ENCODE data around the gene NUDT2. TPM values are rescaled to one million over a fixed set of nuclear protein-coding genes. Genes with fewer than 3 reads are reported as not detected.
A peak's percentile ranks its signal among the peaks of the same experiment; 100 is the strongest.

The NUDT2 gene
- total and polyA plus RNA-seq, 2 donors (not counting 1 experiment from before 2014, with no cell fraction given) = 12.2 to 20.4 TPM

DNA sequence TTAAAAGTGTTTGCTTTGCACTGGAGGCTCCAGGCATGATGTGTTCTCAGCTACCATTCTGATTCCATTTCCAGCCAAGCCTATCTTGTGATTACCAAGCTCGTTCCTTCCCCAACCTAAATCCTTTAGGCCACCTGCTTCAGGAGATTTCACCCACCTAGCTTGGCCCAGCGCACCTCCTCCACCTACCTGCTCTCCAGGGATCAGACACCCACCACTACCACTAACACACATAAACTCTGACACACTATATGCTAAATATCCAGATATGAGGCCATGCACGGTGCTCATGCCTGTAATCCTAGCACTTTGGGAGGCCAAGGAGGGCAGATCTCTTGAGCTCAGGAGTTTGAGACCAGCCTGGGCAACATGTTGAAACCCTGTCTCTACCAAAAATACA is 45.0 kb downstream of the NUDT2 start:
- Histone ChIP-seq H3K27me3 (replicated peaks in 1 of 4; ENCODE audit: control extremely low read depth in 1 of 4, control insufficient read depth in 3 of 4, insufficient read depth in 4 of 4, low read length in 3 of 4) (no peaks in the 10 kb centered on the region), H3K4me2 (replicated peaks; ENCODE audit: low read depth, low read length, poor library complexity, severe bottlenecking) (no peak overlapping the region), H3K9me3 (ENCODE audit: control extremely low read depth in 1 of 3, control insufficient read depth in 2 of 3, insufficient read depth in 1 of 3, low read length in 2 of 3) (peaks cover 0 to 22% (median 0%) of the 10 kb centered on the region in 3 donors), H3K4me1 (ENCODE audit: control insufficient read depth in 2 of 2, insufficient read depth in 2 of 2, low read length in 2 of 2) (peaks cover 13 to 22% of the 10 kb centered on the region in 2 donors), H3K36me3 (replicated peaks in 1 of 2; ENCODE audit: control extremely low read depth in 1 of 2, control insufficient read depth in 1 of 2, extremely low read depth in 1 of 2, insufficient read depth in 2 of 2, low read length in 1 of 2) (no peaks in the 10 kb centered on the region), H4K20me1 (ENCODE audit: control insufficient read depth, insufficient read depth, low read length, poor library complexity, severe bottlenecking) (no peaks in the 10 kb centered on the region), H3K9ac (ENCODE audit: low read length) (no peak overlapping the region), H3K4me3 (ENCODE audit: control extremely low read depth in 1 of 5, extremely low read depth in 1 of 5, insufficient read depth in 1 of 5, low read depth in 2 of 5, low read length in 4 of 5) (no peak overlapping the region), H3K79me2 (ENCODE audit: control insufficient read depth, insufficient read depth, low read length) (no peaks in the 10 kb centered on the region), H2AFZ (ENCODE audit: insufficient read depth, low read depth, low read length, poor library complexity, severe bottlenecking) (no peak overlapping the region), H3K27ac (ENCODE audit: low read length in 2 of 2) (no peak overlapping the region)
- H3K4me1 Mint-ChIP-seq = peaks cover 19% of the 10 kb centered on the region
- no peak overlapping the region for H3K4me3 Mint-ChIP-seq
- intact Hi-C loops (cut with micrococcal nuclease) = loop anchor here (10.0 kb wide), 2 partner anchors 450 to 900 kb away; partner anchors contain the start of gene NOL6
- H3K27me3 Mint-ChIP-seq = no peaks in the 10 kb centered on the region
- ChIA-PET POLR2A (interaction anchor here (0.7 kb wide), 1 partner anchor 35 kb away, joined by 3 read pairs; no protein-coding TSS in a partner anchor), CTCF (interaction anchor here (0.6 to 1.3 kb wide), 4 partner anchors 30 to 129 kb away, joined by 3 to 4 read pairs (median 3); no protein-coding TSS in a partner anchor)
- no peaks in the 10 kb centered on the region for H3K9me3 Mint-ChIP-seq (ENCODE audit: insufficient read depth)
- H3K27ac Mint-ChIP-seq = no peak overlapping the region
- ATAC-seq (ENCODE audit: low read depth) (no peak), DNase-seq (no peak)
- TF ChIP-seq, protein P1, sequence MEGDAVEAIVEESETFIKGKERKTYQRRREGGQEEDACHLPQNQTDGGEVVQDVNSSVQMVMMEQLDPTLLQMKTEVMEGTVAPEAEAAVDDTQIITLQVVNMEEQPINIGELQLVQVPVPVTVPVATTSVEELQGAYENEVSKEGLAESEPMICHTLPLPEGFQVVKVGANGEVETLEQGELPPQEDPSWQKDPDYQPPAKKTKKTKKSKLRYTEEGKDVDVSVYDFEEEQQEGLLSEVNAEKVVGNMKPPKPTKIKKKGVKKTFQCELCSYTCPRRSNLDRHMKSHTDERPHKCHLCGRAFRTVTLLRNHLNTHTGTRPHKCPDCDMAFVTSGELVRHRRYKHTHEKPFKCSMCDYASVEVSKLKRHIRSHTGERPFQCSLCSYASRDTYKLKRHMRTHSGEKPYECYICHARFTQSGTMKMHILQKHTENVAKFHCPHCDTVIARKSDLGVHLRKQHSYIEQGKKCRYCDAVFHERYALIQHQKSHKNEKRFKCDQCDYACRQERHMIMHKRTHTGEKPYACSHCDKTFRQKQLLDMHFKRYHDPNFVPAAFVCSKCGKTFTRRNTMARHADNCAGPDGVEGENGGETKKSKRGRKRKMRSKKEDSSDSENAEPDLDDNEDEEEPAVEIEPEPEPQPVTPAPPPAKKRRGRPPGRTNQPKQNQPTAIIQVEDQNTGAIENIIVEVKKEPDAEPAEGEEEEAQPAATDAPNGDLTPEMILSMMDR (IDR thresholded peaks at IDR 0.05) = no peak
- no peak for TF ChIP-seq EZH2 (IDR thresholded peaks at IDR 0.05; ENCODE audit: borderline replicate concordance, insufficient read depth, low read depth, low read length, poor library complexity, severe bottlenecking)
- 79% methylated on average over 3 of the region's 3 CpGs for WGBS (ENCODE audit: insufficient coverage)

DNA sequence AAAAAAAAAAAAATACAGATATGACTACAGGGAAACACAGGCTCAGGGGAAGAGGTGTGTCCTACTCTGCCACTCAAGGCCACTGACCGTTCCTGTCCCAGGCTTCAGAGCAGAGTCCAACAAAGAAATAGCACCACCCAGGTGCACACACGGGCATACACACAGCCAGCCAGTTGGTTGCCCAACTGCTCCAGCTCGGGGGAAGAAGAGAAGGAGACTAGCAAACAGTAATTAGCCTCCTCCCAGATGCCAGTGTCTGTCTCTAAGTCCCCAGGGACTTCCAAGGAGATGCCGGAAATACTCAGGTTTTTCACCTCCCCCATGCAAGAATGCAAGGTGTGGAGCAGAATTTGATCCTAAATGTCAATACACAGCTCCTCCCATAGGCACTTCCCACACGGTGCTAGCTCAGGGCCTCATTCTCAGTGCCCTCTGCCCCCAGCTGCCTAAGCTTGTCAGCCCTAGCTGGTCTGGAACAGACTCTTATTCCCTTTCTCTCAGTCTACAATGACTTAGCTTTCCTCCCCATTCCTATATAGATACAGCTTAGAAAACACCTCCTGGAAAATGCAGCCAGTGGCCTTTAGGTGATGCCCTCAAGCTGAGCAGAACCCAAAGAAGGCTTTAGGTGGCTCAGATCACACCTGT is 45.7 kb downstream of the NUDT2 start:
- Mint-ChIP-seq H3K4me1 (peaks cover 25% of the 10 kb centered on the region), H3K9me3 (ENCODE audit: insufficient read depth) (no peaks in the 10 kb centered on the region), H3K4me3 (peak overlapping the region; percentile 98), H3K27me3 (no peaks in the 10 kb centered on the region), H3K27ac (peak overlapping the region; percentile 82)
- DNase-seq = no peak
- H3K4me1 ChIP-seq (ENCODE audit: control insufficient read depth in 2 of 2, insufficient read depth in 2 of 2, low read length in 2 of 2) = peaks cover 18 to 29% of the 10 kb centered on the region in 2 donors
- ChIA-PET POLR2A (no interaction called here), CTCF (interaction anchor here (0.5 to 5.7 kb wide), 4 partner anchors 29 to 749 kb away, joined by 3 to 72 read pairs (median 6); no protein-coding TSS in a partner anchor)
- no peak for TF ChIP-seq EZH2 (IDR thresholded peaks at IDR 0.05; ENCODE audit: borderline replicate concordance, insufficient read depth, low read depth, low read length, poor library complexity, severe bottlenecking)
- TF ChIP-seq, protein P1 (IDR thresholded peaks at IDR 0.05) = no peak
- H3K4me2 ChIP-seq (replicated peaks; ENCODE audit: low read depth, low read length, poor library complexity, severe bottlenecking) = no peak overlapping the region
- no peak overlapping the region for H3K9ac ChIP-seq (ENCODE audit: low read length)
- intact Hi-C loops (cut with micrococcal nuclease) = loop anchor here (5.0 to 10.0 kb wide), 7 partner anchors 248 to 900 kb away; partner anchors contain the start of genes ATOSB, DCAF12, NOL6 and PIGO
- H3K9me3 ChIP-seq (ENCODE audit: control extremely low read depth in 1 of 3, control insufficient read depth in 2 of 3, insufficient read depth in 1 of 3, low read length in 2 of 3) = peaks cover 0 to 26% (median 0%) of the 10 kb centered on the region in 3 donors
- no peak for ATAC-seq (ENCODE audit: low read depth)
- H2AFZ ChIP-seq (ENCODE audit: insufficient read depth, low read depth, low read length, poor library complexity, severe bottlenecking) = no peak overlapping the region
- 86% methylated on average over 5 of the region's 5 CpGs for WGBS (ENCODE audit: insufficient coverage)
- H3K4me3 ChIP-seq (ENCODE audit: control extremely low read depth in 1 of 5, extremely low read depth in 1 of 5, insufficient read depth in 1 of 5, low read depth in 2 of 5, low read length in 4 of 5) = no peak overlapping the region
- H3K27ac ChIP-seq (ENCODE audit: low read length in 2 of 2) = no peak overlapping the region
- no peaks in the 10 kb centered on the region for H4K20me1 ChIP-seq (ENCODE audit: control insufficient read depth, insufficient read depth, low read length, poor library complexity, severe bottlenecking)
- H3K27me3 ChIP-seq (replicated peaks in 1 of 4; ENCODE audit: control extremely low read depth in 1 of 4, control insufficient read depth in 3 of 4, insufficient read depth in 4 of 4, low read length in 3 of 4) = peaks cover 0 to under 1% (median 0%) of the 10 kb centered on the region in 4 experiments
- no peaks in the 10 kb centered on the region for H3K36me3 ChIP-seq (replicated peaks in 1 of 2; ENCODE audit: control extremely low read depth in 1 of 2, control insufficient read depth in 1 of 2, extremely low read depth in 1 of 2, insufficient read depth in 2 of 2, low read length in 1 of 2)
- H3K79me2 ChIP-seq (ENCODE audit: control insufficient read depth, insufficient read depth, low read length) = no peaks in the 10 kb centered on the region

Data from B cell (primary cell).